GF-D8 (cell line): ENCODE results near the gene TMIGD1.

ENCODE experiments used
- DNase-seq: peaks from one replicate; lab custom pipeline; 2025; lab: John Stamatoyannopoulos, UW

The TMIGD1 gene

GRCh38 chr17:30333503-30334360 is at the start of gene TMIGD1:
Gene TMIGD1, minus strand, starts transcription at chr17:30334057. Its CDS starts 1,924 bp downstream, at chr17:30332133.
- no peak for DNase-seq

- DNase-seq: no peak
Observed at GRCh38 chr17:30382345-30382744, 48.5 kb upstream of the TMIGD1 start.

GRCh38 chr17:30381340-30381659 is 47.4 kb upstream of the TMIGD1 start:
- DNase-seq: no peak

GRCh38 chr17:30380643-30381339 is 46.9 kb upstream of the TMIGD1 start:
- DNase-seq: peak; percentile 2

GRCh38 chr17:30379903-30380381 is 46.1 kb upstream of the TMIGD1 start:
- peak; percentile 1 for DNase-seq

GRCh38 chr17:30379303-30379902 is 45.5 kb upstream of the TMIGD1 start:
- DNase-seq: no peak

- peak; percentile 62 for DNase-seq
Observed at GRCh38 chr17:30378825-30379302, 45.0 kb upstream of the TMIGD1 start, which contains the start of gene CPD. Gene CPD, plus strand, starts transcription at chr17:30378927. Its CDS starts 54 bp downstream, at chr17:30378981.

GRCh38 chr17:30378241-30378824 is 44.5 kb upstream of the TMIGD1 start:
- no peak for DNase-seq

GRCh38 chr17:30377574-30378240 is 43.9 kb upstream of the TMIGD1 start:
- DNase-seq: no peak

- peak; percentile 3 for DNase-seq
Observed at GRCh38 chr17:30376621-30377452, 43.0 kb upstream of the TMIGD1 start.

- no peak for DNase-seq
Observed at GRCh38 chr17:30375661-30376060, 41.8 kb upstream of the TMIGD1 start.

GRCh38 chr17:30372755-30373154 is 38.9 kb upstream of the TMIGD1 start:
- DNase-seq: no peak

- no peak for DNase-seq
Observed at GRCh38 chr17:30369995-30370394, 36.1 kb upstream of the TMIGD1 start.

GRCh38 chr17:30368912-30369720 is 35.3 kb upstream of the TMIGD1 start:
- DNase-seq: no peak

- no peak for DNase-seq
Observed at GRCh38 chr17:30366536-30366935, 32.7 kb upstream of the TMIGD1 start.

- DNase-seq: peak; percentile 75
Observed at GRCh38 chr17:30363715-30364202, 29.9 kb upstream of the TMIGD1 start.

- no peak for DNase-seq
Observed at GRCh38 chr17:30361766-30362279, 28.0 kb upstream of the TMIGD1 start.

GRCh38 chr17:30360086-30360808 is 26.4 kb upstream of the TMIGD1 start:
- DNase-seq: peak; percentile 72
